H9 (cell line): ENCODE measurements around the gene FOSL2. TPM values are rescaled to one million over a fixed set of nuclear protein-coding genes. Genes with fewer than 3 reads are reported as not detected.

Experiments used
- DNase-seq: peaks from one replicate; pipeline ENCODE4 v3.0.0-alpha.2; 2017
- H2AFZ ChIP-seq: one replicate; pipeline ENCODE4 v1.6.1; 2013; ENCODE audit warnings: mild to moderate bottlenecking, low read length, control low read depth, moderate library complexity
- H2AK5ac ChIP-seq: 2 replicates; pipeline ENCODE4 v1.6.1; 2013; ENCODE audit warnings: low read length, control low read depth, mixed read lengths; ENCODE audit not compliant: insufficient read length
- H2BK120ac ChIP-seq: one replicate; pipeline ENCODE4 v1.6.1; 2013; ENCODE audit warnings: low read depth, mild to moderate bottlenecking, low read length, control low read depth, inconsistent platforms; ENCODE audit not compliant: poor library complexity, severe bottlenecking
- H2BK12ac ChIP-seq: 2 replicates; pipeline ENCODE4 v1.6.1; 2013; ENCODE audit warnings: low read length, control low read depth, mixed read lengths, low read depth; ENCODE audit not compliant: insufficient read length
- H2BK15ac ChIP-seq: 2 replicates; pipeline ENCODE4 v1.6.1; 2013; ENCODE audit warnings: low read depth, low read length, control low read depth
- H2BK20ac ChIP-seq: one replicate; pipeline ENCODE4 v1.6.1; 2013; ENCODE audit warnings: low read depth, mild to moderate bottlenecking, low read length, control low read depth, inconsistent platforms; ENCODE audit not compliant: poor library complexity, severe bottlenecking
- H2BK5ac ChIP-seq: 2 replicates; pipeline ENCODE4 v1.6.1; 2013; ENCODE audit warnings: low read length, control low read depth, mixed read lengths; ENCODE audit not compliant: insufficient read length
- H3K14ac ChIP-seq: 2 replicates; pipeline ENCODE4 v1.6.1; 2013; ENCODE audit warnings: low read length, control low read depth; ENCODE audit not compliant: insufficient read depth
- H3K18ac ChIP-seq: 2 replicates; pipeline ENCODE4 v1.6.1; 2013; ENCODE audit warnings: low read depth, mild to moderate bottlenecking, mixed read lengths, low read length, control low read depth; ENCODE audit not compliant: insufficient read length
- H3K23ac ChIP-seq: 2 replicates; pipeline ENCODE4 v1.6.1; 2013; ENCODE audit warnings: low read length, control low read depth, mixed read lengths, low read depth; ENCODE audit not compliant: insufficient read length
- H3K23me2 ChIP-seq: 2 replicates; pipeline ENCODE4 v1.6.1; 2013; ENCODE audit warnings: low read depth, mild to moderate bottlenecking, mixed read lengths, low read length, control low read depth; ENCODE audit not compliant: insufficient read length, poor library complexity, severe bottlenecking
- H3K27ac ChIP-seq: 2 replicates; pipeline ENCODE4 v1.5.1; 2013; ENCODE audit warnings: low read length, control low read depth, mixed read lengths, low read depth; ENCODE audit not compliant: insufficient read length
- H3K27me3 ChIP-seq: 2 replicates; pipeline ENCODE4 v1.6.1; 2013; ENCODE audit warnings: low read length, control low read depth, inconsistent platforms; ENCODE audit not compliant: insufficient read depth
- H3K4ac ChIP-seq: 2 replicates; pipeline ENCODE4 v1.6.1; 2013; ENCODE audit warnings: low read depth, mild to moderate bottlenecking, control low read depth, inconsistent platforms, low read length, moderate library complexity
- H3K4me1 ChIP-seq: 2 replicates; pipeline ENCODE4 v1.6.1; 2013; ENCODE audit warnings: low read length, control low read depth, inconsistent platforms; ENCODE audit not compliant: insufficient read depth
- H3K4me2 ChIP-seq: 2 replicates; pipeline ENCODE4 v1.6.1; 2013; ENCODE audit warnings: low read length, control low read depth, mixed read lengths; ENCODE audit not compliant: insufficient read length, insufficient read depth
- H3K56ac ChIP-seq: 2 replicates; pipeline ENCODE4 v1.6.1; 2013; ENCODE audit warnings: low read depth, mild to moderate bottlenecking, mixed read lengths, low read length, control low read depth; ENCODE audit not compliant: insufficient read length
- H3K79me1 ChIP-seq: 2 replicates; pipeline ENCODE4 v1.6.1; 2013; ENCODE audit warnings: low read depth, mild to moderate bottlenecking, moderate library complexity, low read length, control low read depth, inconsistent platforms; ENCODE audit not compliant: insufficient read depth, poor library complexity, severe bottlenecking
- H3K79me2 ChIP-seq: 2 replicates; pipeline ENCODE4 v1.6.1; 2013; ENCODE audit warnings: low read length, control low read depth, inconsistent platforms; ENCODE audit not compliant: insufficient read depth
- H3K9ac ChIP-seq: 2 replicates; pipeline ENCODE4 v1.6.1; 2013; ENCODE audit warnings: low read length, control low read depth, mixed read lengths; ENCODE audit not compliant: insufficient read length; ENCODE audit errors: extremely low read depth
- H3K9me3 ChIP-seq: one replicate; pipeline ENCODE4 v1.6.1; 2013; ENCODE audit warnings: low read depth, low read length, inconsistent platforms; ENCODE audit not compliant: control insufficient read depth
- H3T11ph ChIP-seq: one replicate; pipeline ENCODE4 v1.6.1; 2013; ENCODE audit warnings: mild to moderate bottlenecking, low read length, control low read depth, inconsistent platforms
- H4K20me1 ChIP-seq: one replicate; pipeline ENCODE4 v1.6.1; 2013; ENCODE audit not compliant: control insufficient read depth, insufficient read length, insufficient read depth
- H4K5ac ChIP-seq: 2 replicates; pipeline ENCODE4 v1.6.1; 2013; ENCODE audit warnings: low read depth, mild to moderate bottlenecking, mixed read lengths, low read length, control low read depth; ENCODE audit not compliant: insufficient read length
- H4K8ac ChIP-seq: replicated peaks from 2 replicates; pipeline ENCODE4 v1.6.1; 2013; ENCODE audit warnings: low read length, control low read depth, mixed read lengths, low read depth; ENCODE audit not compliant: insufficient read length
- H4K91ac ChIP-seq: 2 replicates; pipeline ENCODE4 v1.6.1; 2013; ENCODE audit warnings: low read depth, mild to moderate bottlenecking, moderate library complexity, mixed read lengths, low read length, control low read depth; ENCODE audit not compliant: insufficient read length
- H3K27ac Mint-ChIP-seq, 3 experiments: 2 replicates in 2 of 3; 3 replicates in 1 of 3; pipeline ENCODE4 v1.8.0; 2020 to 2021; ENCODE audit warnings: mixed read lengths in 3 of 3, mild to moderate bottlenecking in 1 of 3, moderate library complexity in 1 of 3
- H3K27me3 Mint-ChIP-seq: 2 replicates; pipeline ENCODE4 v1.8.0; 2021; ENCODE audit warnings: low read depth, mild to moderate bottlenecking, moderate library complexity, mixed read lengths
- H3K36me3 Mint-ChIP-seq, 3 experiments: 2 replicates in 2 of 3; 3 replicates in 1 of 3; pipeline ENCODE4 v1.8.0; 2020 to 2021; ENCODE audit warnings: low read depth in 3 of 3, mixed read lengths in 3 of 3; ENCODE audit not compliant: insufficient read depth in 1 of 3
- H3K4me1 Mint-ChIP-seq, 2 experiments: 2 replicates each; pipeline ENCODE4 v1.8.0; 2020; ENCODE audit warnings: mixed read lengths in 2 of 2
- H3K4me3 Mint-ChIP-seq, 2 experiments: 2 replicates in 1 of 2; 3 replicates in 1 of 2; pipeline ENCODE4 v1.8.0; 2020 to 2021; ENCODE audit warnings: mild to moderate bottlenecking in 2 of 2, mixed read lengths in 2 of 2, moderate library complexity in 1 of 2
- H3K9me3 Mint-ChIP-seq, 2 experiments: 2 replicates in 1 of 2; 3 replicates in 1 of 2; pipeline ENCODE4 v1.8.0; 2020; ENCODE audit warnings: mild to moderate bottlenecking in 2 of 2, mixed read lengths in 2 of 2, moderate library complexity in 1 of 2
- WGBS: extraction: QIAGEN DNeasy Blood & Tissue Kit; methylation state at CpG from one replicate; pipeline ENCODE4 v1.1.7; 2013; ENCODE audit warnings: missing lambda C conversion rate, low lambda C conversion rate, mixed read lengths; ENCODE audit not compliant: insufficient read length; ENCODE audit errors: extremely low coverage; 5-methylcytosine and 5-hydroxymethylcytosine counted together
- total RNA-seq: library from RNA; stranded (reverse); gene quantifications from 2 replicates; pipeline ENCODE4 v1.2.1, GENCODE V29; 2021
- TF ChIP-seq, protein P1 (sequence below): fragments of 200-600 bp; sonication (generic); conservative IDR thresholded peaks from 3 replicates; pipeline ENCODE4 v1.8.0; 2021; ENCODE audit warnings: antibody characterized with exemption, mild to moderate bottlenecking

FOSL2 gene
- total RNA-seq, 1 experiment from 2014 or later = 7.4 TPM

- Mint-ChIP-seq H3K27ac (no peak overlapping the region), H3K9me3 (no peaks in the 10 kb centered on the region), H3K4me1 (peaks cover 5 to 12% of the 10 kb centered on the region in 2 experiments; a peak in 3 of 4 replicates), H3K36me3 (no peaks in the 10 kb centered on the region; a peak in 1 of 7 replicates), H3K27me3 (no peaks in the 10 kb centered on the region; the same call in 1 of the 2 replicates), H3K4me3 (no peak overlapping the region)
- no peak overlapping the region for H2BK15ac ChIP-seq
- no peak overlapping the region for H2BK12ac ChIP-seq
- H3K9ac ChIP-seq = no peak overlapping the region
- H3K4me1 ChIP-seq = no peaks in the 10 kb centered on the region
- TF ChIP-seq, protein P1, sequence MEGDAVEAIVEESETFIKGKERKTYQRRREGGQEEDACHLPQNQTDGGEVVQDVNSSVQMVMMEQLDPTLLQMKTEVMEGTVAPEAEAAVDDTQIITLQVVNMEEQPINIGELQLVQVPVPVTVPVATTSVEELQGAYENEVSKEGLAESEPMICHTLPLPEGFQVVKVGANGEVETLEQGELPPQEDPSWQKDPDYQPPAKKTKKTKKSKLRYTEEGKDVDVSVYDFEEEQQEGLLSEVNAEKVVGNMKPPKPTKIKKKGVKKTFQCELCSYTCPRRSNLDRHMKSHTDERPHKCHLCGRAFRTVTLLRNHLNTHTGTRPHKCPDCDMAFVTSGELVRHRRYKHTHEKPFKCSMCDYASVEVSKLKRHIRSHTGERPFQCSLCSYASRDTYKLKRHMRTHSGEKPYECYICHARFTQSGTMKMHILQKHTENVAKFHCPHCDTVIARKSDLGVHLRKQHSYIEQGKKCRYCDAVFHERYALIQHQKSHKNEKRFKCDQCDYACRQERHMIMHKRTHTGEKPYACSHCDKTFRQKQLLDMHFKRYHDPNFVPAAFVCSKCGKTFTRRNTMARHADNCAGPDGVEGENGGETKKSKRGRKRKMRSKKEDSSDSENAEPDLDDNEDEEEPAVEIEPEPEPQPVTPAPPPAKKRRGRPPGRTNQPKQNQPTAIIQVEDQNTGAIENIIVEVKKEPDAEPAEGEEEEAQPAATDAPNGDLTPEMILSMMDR = no peak
- no peaks in the 10 kb centered on the region for H3K23me2 ChIP-seq
- no peak overlapping the region for H3K27ac ChIP-seq
- H2AK5ac ChIP-seq = no peak overlapping the region
- no peak for DNase-seq
- no peak overlapping the region for H3K18ac ChIP-seq
- no peaks in the 10 kb centered on the region for H3K27me3 ChIP-seq
- no peak overlapping the region for H3K4me2 ChIP-seq
- H4K5ac ChIP-seq = no peak overlapping the region
- no peak overlapping the region for H2BK5ac ChIP-seq
- H3K23ac ChIP-seq = no peak overlapping the region
- no peak overlapping the region for H4K91ac ChIP-seq
- WGBS = no CpG with 5 or more reads among the region's 17 CpGs
- H3K4ac ChIP-seq = no peak overlapping the region
- no peak overlapping the region for H3K56ac ChIP-seq
- H3K79me1 ChIP-seq = no peaks in the 10 kb centered on the region
- no peak overlapping the region for H3T11ph ChIP-seq
- H4K8ac ChIP-seq = no peak overlapping the region
- H3K79me2 ChIP-seq = no peaks in the 10 kb centered on the region
- no peaks in the 10 kb centered on the region for H3K9me3 ChIP-seq
- no peak overlapping the region for H2BK120ac ChIP-seq
- no peak overlapping the region for H2BK20ac ChIP-seq
- no peaks in the 10 kb centered on the region for H4K20me1 ChIP-seq
- no peak overlapping the region for H3K14ac ChIP-seq
- no peak overlapping the region for H2AFZ ChIP-seq
These were observed 42.5 kb upstream of the FOSL2 start for GRCh38 chr2:28350196-28350595.
